Measurements from ENCODE around the gene METTL24. TPM values are rescaled to one million over a fixed set of nuclear protein-coding genes. Genes with fewer than 3 reads are reported as not detected.

Gene METTL24
- total RNA-seq, 1 donor, result 0.09 TPM

DNA sequence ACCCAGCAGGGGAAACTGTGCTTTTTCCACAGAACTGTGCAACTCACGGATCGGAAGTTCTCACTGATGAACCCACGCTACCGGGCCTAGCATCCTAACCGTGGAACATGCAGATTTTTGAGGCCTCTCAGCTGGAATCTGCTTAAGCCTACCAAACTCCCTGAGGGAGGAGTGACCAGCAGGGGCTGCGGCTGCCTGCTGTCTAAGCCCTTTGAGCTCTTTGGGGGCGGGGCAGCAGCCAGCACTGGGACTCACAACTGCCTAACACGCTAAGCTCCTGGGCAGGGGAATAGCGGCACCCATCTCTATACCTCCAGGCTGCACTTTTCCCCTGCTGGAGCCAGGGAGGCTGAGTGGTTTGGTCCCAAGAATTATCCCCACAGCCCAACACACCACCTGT, 20.4 kb upstream of the METTL24 start:
- no peak overlapping the region for H3K4me3 ChIP-seq (ENCODE audit: low read depth, low read length)
- TF ChIP-seq, protein P1, sequence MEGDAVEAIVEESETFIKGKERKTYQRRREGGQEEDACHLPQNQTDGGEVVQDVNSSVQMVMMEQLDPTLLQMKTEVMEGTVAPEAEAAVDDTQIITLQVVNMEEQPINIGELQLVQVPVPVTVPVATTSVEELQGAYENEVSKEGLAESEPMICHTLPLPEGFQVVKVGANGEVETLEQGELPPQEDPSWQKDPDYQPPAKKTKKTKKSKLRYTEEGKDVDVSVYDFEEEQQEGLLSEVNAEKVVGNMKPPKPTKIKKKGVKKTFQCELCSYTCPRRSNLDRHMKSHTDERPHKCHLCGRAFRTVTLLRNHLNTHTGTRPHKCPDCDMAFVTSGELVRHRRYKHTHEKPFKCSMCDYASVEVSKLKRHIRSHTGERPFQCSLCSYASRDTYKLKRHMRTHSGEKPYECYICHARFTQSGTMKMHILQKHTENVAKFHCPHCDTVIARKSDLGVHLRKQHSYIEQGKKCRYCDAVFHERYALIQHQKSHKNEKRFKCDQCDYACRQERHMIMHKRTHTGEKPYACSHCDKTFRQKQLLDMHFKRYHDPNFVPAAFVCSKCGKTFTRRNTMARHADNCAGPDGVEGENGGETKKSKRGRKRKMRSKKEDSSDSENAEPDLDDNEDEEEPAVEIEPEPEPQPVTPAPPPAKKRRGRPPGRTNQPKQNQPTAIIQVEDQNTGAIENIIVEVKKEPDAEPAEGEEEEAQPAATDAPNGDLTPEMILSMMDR (IDR thresholded peaks at IDR 0.05; ENCODE audit: insufficient read depth, low read length), result no peak
- DNase-seq (ENCODE audit: low read depth), result no peak

- no peak for DNase-seq (ENCODE audit: low read depth)
- TF ChIP-seq, protein P1 (IDR thresholded peaks at IDR 0.05; ENCODE audit: insufficient read depth, low read length), result no peak
- H3K4me3 ChIP-seq (ENCODE audit: low read depth, low read length), result no peak overlapping the region
Measured at GRCh38 chr6:110369066-110369465, 10.9 kb upstream of the METTL24 start.

DNA sequence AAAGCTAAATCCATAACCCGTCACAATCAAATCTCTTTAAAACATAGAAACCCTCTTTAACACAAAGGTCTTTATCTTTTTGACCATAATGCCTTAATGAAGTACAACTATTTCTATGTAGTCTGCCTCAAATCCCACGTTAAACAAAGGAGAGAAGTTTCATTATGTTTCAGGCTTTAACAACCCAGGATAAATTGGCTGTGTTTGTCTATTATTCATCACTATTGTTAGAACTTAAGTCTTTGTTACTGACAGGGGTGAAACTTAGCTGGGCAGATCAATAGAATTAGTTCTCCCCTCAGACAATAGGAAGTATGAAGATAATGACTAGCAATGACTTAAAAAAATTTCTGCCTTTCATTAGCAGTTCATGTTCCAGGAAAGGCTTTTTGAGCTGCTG, 10.1 kb upstream of the METTL24 start:
- no peak for DNase-seq (ENCODE audit: low read depth)
- TF ChIP-seq, protein P1 (IDR thresholded peaks at IDR 0.05; ENCODE audit: insufficient read depth, low read length), result no peak
- H3K4me3 ChIP-seq (ENCODE audit: low read depth, low read length), result no peak overlapping the region

- H3K4me3 ChIP-seq (ENCODE audit: low read depth, low read length), result no peak overlapping the region
- TF ChIP-seq, protein P1 (IDR thresholded peaks at IDR 0.05; ENCODE audit: insufficient read depth, low read length), result no peak
- no peak for DNase-seq (ENCODE audit: low read depth)
Measured at GRCh38 chr6:110367825-110368224, 9.7 kb upstream of the METTL24 start.

- H3K4me3 ChIP-seq (ENCODE audit: low read depth, low read length), result no peak overlapping the region
- TF ChIP-seq, protein P1 (IDR thresholded peaks at IDR 0.05; ENCODE audit: insufficient read depth, low read length), result no peak
- DNase-seq (ENCODE audit: low read depth), result no peak
Measured at GRCh38 chr6:110366975-110367374, 8.8 kb upstream of the METTL24 start.

DNA sequence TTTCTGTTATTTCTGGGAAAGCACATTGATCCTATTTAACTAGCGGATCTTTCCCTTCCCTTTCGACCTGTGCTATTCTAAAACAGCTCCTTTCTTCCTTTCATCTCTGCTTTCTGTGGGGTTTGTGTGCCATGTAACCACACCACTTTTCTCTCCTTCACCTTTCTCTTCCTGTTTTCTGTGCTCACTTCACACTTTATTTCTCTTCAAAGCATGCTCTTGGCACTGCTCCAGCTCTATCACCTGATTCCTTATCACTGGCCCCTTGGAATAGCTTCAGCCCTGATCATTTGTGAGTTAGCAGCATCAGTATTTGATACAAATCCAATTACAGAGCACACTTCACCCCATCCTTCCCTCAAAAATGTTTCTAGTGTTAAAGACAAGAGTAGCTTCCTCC, 8.1 kb upstream of the METTL24 start:
- DNase-seq (ENCODE audit: low read depth), result no peak

More for the DNA sequence above, 8.1 kb upstream of the METTL24 start:
- TF ChIP-seq, protein P1 (IDR thresholded peaks at IDR 0.05; ENCODE audit: insufficient read depth, low read length), result no peak
- H3K4me3 ChIP-seq (ENCODE audit: low read depth, low read length), result no peak overlapping the region

Measured in fibroblast of the aortic adventitia (primary cell).